AG04450 (cell line): Measurements from ENCODE around the gene FDX2. TPM values are rescaled to one million over a fixed set of nuclear protein-coding genes. Genes with fewer than 3 reads are reported as not detected.

ENCODE experiments used
- CTCF ChIA-PET: fragments of 300-600, 350-600 bp; formaldehyde crosslinking; extraction: SDS; loops from one replicate; lab custom pipeline; 2022; ENCODE audit warnings: antibody characterized with exemption, inconsistent platforms; lab: Charles Lee
- POLR2A ChIA-PET: fragments of 350-600 bp; formaldehyde crosslinking; extraction: SDS; loops from one replicate; lab custom pipeline; 2021; ENCODE audit warnings: antibody characterized with exemption, inconsistent platforms; lab: Yijun Ruan, JAX
- DNase-seq: peaks from one replicate; pipeline ENCODE4 v3.0.0-alpha.2; 2011; ENCODE audit warnings: low read depth, low spot score
- H3K27ac ChIP-seq: one replicate; pipeline ENCODE4 v1.5.1; 2012; ENCODE audit warnings: low read depth, low read length, control low read depth
- H3K27me3 ChIP-seq: one replicate; pipeline ENCODE4 v1.6.0; 2012; ENCODE audit warnings: low read length; ENCODE audit not compliant: control insufficient read depth, insufficient read depth
- H3K4me3 ChIP-seq: 2 replicates; pipeline ENCODE4 v1.5.1; 2011; ENCODE audit warnings: mild to moderate bottlenecking, low read depth, low read length, control low read depth
- H3K9me3 ChIP-seq: 2 replicates; pipeline ENCODE4 v1.5.1; 2012; ENCODE audit warnings: low read length; ENCODE audit not compliant: control insufficient read depth, insufficient read depth
- CTCF ChIP-seq: IDR thresholded peaks from 2 replicates; pipeline ENCODE4 v1.5.1; 2011; ENCODE audit warnings: low read depth, low read length, control low read depth, inconsistent platforms
- polyA plus RNA-seq: library from polyadenylated mRNA; depleted of rRNA; stranded (reverse); fragments of >200 nt; gene quantifications from 2 replicates; pipeline ENCODE4 v1.2.3, GENCODE V29; 2011

The FDX2 gene
- polyA plus RNA-seq, 1 experiment: 20.8 TPM

GRCh38 chr19:10362259-10362658 lies 46.4 kb upstream of the FDX2 start:
- POLR2A ChIA-PET: no interaction called here
- Histone ChIP-seq H3K4me3 (no peak overlapping the region), H3K27me3 (no peaks in the 10 kb centered on the region), H3K9me3 (no peaks in the 10 kb centered on the region), H3K27ac (no peak overlapping the region)
- TF ChIP-seq CTCF: no peak
- DNase-seq: no peak
- CTCF ChIA-PET: interaction anchor here (0.8 kb wide), 1 partner anchor 93 kb away, joined by 3 read pairs; no protein-coding TSS in a partner anchor

- no peaks in the 10 kb centered on the region for H3K9me3 ChIP-seq
- TF ChIP-seq CTCF: no peak
- POLR2A ChIA-PET: no interaction called here
- H3K27ac ChIP-seq: no peak overlapping the region
- CTCF ChIA-PET: no interaction called here
- no peak overlapping the region for H3K4me3 ChIP-seq
- no peak for DNase-seq
- no peaks in the 10 kb centered on the region for H3K27me3 ChIP-seq
Observed at GRCh38 chr19:10361569-10362011, 45.8 kb upstream of the FDX2 start.

- no peak for TF ChIP-seq CTCF
- no peak overlapping the region for H3K27ac ChIP-seq
- ChIA-PET POLR2A (no interaction called here), CTCF (interaction anchor here (0.6 kb wide), 1 partner anchor 83 kb away, joined by 3 read pairs; no protein-coding TSS in a partner anchor)
- no peaks in the 10 kb centered on the region for H3K27me3 ChIP-seq
- DNase-seq: no peak
- H3K9me3 ChIP-seq: peaks cover 8% of the 10 kb centered on the region; the same call in 1 of the 2 replicates
- H3K4me3 ChIP-seq: no peak overlapping the region
Observed at GRCh38 chr19:10356431-10356830, 40.6 kb upstream of the FDX2 start.

- no peak for DNase-seq
- CTCF ChIA-PET: no interaction called here
- POLR2A ChIA-PET: no interaction called here
- no peak overlapping the region for H3K27ac ChIP-seq
- peaks cover 8% of the 10 kb centered on the region; the same call in 1 of the 2 replicates for H3K9me3 ChIP-seq
- no peaks in the 10 kb centered on the region for H3K27me3 ChIP-seq
- no peak for TF ChIP-seq CTCF
- H3K4me3 ChIP-seq: no peak overlapping the region
Observed at GRCh38 chr19:10353793-10354391, 38.1 kb upstream of the FDX2 start.

DNA sequence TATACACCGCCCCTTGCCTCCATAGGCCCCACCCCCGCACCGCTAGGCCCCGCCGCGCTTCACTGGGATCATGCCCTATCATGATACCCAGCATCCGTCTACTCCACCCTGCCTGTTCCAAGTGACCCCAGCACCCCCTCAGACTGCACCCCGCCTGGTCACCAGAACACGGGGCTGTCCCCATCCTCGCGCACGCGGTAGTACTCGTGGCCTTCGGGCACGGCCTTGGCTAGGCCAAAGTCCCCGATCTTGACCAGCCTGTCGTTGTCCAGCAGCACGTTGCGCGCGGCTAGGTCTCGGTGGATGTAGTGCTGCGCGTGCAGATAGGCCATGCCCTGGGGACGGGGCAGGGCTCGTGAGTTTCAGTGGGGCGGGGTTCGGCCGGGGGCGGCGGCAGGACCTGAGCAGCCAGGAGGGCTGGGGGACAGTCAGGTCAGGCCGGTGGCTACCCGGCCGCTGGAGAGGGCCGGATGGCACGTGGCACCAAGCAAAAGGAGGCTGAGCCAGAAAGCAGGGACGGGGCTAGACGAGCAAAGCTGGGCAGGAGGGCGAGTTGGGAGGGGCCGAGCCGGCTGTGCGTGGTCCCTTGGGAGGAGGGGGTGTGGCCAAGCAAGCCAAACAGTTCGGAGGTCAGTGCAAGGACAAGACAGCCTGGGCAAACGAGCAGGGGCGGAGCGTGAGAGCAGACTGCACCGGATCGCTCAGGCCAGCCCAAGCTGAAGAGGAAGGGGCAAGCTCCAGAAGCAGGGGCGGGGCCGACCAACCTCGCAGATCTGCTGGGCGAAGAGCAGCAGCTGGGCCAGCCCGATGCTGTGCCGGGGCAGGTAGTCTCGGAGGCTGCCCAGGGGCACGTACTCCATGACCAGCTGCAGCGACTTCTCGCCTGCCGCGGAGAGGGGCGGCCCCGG lies 37.2 kb upstream of the FDX2 start:
- Histone ChIP-seq H3K9me3 (peaks cover 8% of the 10 kb centered on the region; the same call in 1 of the 2 replicates), H3K27ac (no peak overlapping the region), H3K4me3 (no peak overlapping the region), H3K27me3 (no peaks in the 10 kb centered on the region)
- ChIA-PET POLR2A (no interaction called here), CTCF (no interaction called here)
- TF ChIP-seq CTCF: no peak
- DNase-seq: no peak
